ENCODE data around the gene CEP95. TPM values are rescaled to one million over a fixed set of nuclear protein-coding genes. Genes with fewer than 3 reads are reported as not detected.

The CEP95 gene
- polyA plus RNA-seq, 1 donor from 2014 or later, result 220 TPM

DNA sequence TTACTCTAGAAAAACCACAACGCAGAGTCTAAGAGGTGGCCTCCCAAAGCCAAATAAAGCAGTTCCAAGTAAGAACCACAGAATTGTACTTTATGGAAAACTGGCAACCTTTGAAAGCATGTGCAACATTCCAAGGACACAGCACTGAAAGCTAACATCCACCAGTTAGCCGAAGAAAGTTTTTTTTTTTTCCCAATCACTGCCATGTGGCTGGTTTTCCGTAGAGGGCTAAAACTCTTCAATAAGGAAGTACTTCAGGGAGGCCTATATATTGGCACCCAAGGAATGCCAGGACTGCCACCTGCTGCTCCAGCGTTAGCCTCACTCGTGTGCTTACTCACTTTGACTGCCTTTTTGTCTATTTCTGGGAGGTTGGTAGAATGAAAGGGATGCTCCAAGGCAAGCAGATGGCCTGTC, 25.2 kb downstream of the CEP95 start:
- Histone ChIP-seq H3K9me2 (ENCODE audit: insufficient read depth, low read length) (no peaks in the 10 kb centered on the region), H3K4me3 (ENCODE audit: low read length) (no peak overlapping the region), H3K9ac (ENCODE audit: low read length) (no peak overlapping the region), H2AFZ (ENCODE audit: low read depth, low read length) (no peak overlapping the region), H4K20me1 (ENCODE audit: insufficient read depth) (no peaks in the 10 kb centered on the region), H3K27me3 (ENCODE audit: insufficient read depth, low read depth, low read length) (no peaks in the 10 kb centered on the region), H3K4me2 (ENCODE audit: low read length) (no peak overlapping the region), H3K79me2 (replicated peaks; ENCODE audit: insufficient read depth, low read length) (no peaks in the 10 kb centered on the region), H3K27ac (ENCODE audit: low read length) (no peak overlapping the region), H3K36me3 (ENCODE audit: insufficient read depth, low read length) (peaks cover 15% of the 10 kb centered on the region), H3K9me3 (ENCODE audit: low read length) (no peaks in the 10 kb centered on the region), H3F3A (ENCODE audit: insufficient read depth, low read length, poor library complexity, severe bottlenecking) (no peaks in the 10 kb centered on the region)
- TF ChIP-seq TAF1 (IDR thresholded peaks at IDR 0.05; ENCODE audit: low read depth) (no peak), SMC3 (conservative IDR thresholded peaks at IDR 0.05; ENCODE audit: poor library complexity) (no peak), EP300 (conservative IDR thresholded peaks at IDR 0.05; ENCODE audit: poor library complexity, severe bottlenecking) (no peak), REST (IDR thresholded peaks at IDR 0.05; ENCODE audit: borderline replicate concordance) (no peak), MXI1 (conservative IDR thresholded peaks at IDR 0.05; ENCODE audit: poor library complexity, severe bottlenecking) (no peak), POLR2AphosphoS5 (IDR thresholded peaks at IDR 0.05) (no peak), EZH2 (IDR thresholded peaks at IDR 0.05; ENCODE audit: borderline replicate concordance, insufficient read depth, low read length, poor library complexity, severe bottlenecking) (no peak)
- TF ChIP-seq, protein P1, sequence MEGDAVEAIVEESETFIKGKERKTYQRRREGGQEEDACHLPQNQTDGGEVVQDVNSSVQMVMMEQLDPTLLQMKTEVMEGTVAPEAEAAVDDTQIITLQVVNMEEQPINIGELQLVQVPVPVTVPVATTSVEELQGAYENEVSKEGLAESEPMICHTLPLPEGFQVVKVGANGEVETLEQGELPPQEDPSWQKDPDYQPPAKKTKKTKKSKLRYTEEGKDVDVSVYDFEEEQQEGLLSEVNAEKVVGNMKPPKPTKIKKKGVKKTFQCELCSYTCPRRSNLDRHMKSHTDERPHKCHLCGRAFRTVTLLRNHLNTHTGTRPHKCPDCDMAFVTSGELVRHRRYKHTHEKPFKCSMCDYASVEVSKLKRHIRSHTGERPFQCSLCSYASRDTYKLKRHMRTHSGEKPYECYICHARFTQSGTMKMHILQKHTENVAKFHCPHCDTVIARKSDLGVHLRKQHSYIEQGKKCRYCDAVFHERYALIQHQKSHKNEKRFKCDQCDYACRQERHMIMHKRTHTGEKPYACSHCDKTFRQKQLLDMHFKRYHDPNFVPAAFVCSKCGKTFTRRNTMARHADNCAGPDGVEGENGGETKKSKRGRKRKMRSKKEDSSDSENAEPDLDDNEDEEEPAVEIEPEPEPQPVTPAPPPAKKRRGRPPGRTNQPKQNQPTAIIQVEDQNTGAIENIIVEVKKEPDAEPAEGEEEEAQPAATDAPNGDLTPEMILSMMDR (IDR thresholded peaks at IDR 0.05; ENCODE audit: poor library complexity, severe bottlenecking), result no peak

DNA sequence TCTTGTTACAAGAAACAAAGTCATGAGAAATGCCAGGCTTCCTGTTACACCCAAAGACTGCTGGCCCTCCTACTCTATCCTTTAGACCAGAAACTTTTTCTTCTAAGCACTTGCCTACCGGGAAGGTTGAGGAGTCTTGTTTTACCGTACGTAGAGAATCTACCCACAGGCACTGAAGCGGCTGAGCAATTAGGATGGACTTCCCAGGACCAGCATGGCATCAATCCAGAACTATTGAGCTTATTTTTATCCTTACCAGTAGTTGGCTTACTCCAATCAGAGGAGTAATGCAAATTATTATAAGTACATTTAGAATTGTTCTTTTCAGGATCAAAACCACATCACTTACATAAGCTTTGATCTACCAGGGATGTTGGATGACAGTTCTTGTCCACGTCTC, 25.6 kb downstream of the CEP95 start:
- Histone ChIP-seq H3K4me3 (ENCODE audit: low read length) (no peak overlapping the region), H2AFZ (ENCODE audit: low read depth, low read length) (no peak overlapping the region), H3K4me2 (ENCODE audit: low read length) (no peak overlapping the region), H4K20me1 (ENCODE audit: insufficient read depth) (no peaks in the 10 kb centered on the region), H3K79me2 (replicated peaks; ENCODE audit: insufficient read depth, low read length) (no peaks in the 10 kb centered on the region), H3F3A (ENCODE audit: insufficient read depth, low read length, poor library complexity, severe bottlenecking) (no peaks in the 10 kb centered on the region), H3K9me2 (ENCODE audit: insufficient read depth, low read length) (no peaks in the 10 kb centered on the region), H3K36me3 (ENCODE audit: insufficient read depth, low read length) (peaks cover 15% of the 10 kb centered on the region), H3K27ac (ENCODE audit: low read length) (no peak overlapping the region), H3K27me3 (ENCODE audit: insufficient read depth, low read depth, low read length) (no peaks in the 10 kb centered on the region), H3K9ac (ENCODE audit: low read length) (no peak overlapping the region), H3K9me3 (ENCODE audit: low read length) (no peaks in the 10 kb centered on the region)
- no peak for TF ChIP-seq REST (IDR thresholded peaks at IDR 0.05; ENCODE audit: borderline replicate concordance)
- TF ChIP-seq RAD21 (conservative IDR thresholded peaks at IDR 0.05), result no peak
- TF ChIP-seq TAF1 (IDR thresholded peaks at IDR 0.05; ENCODE audit: low read depth), result no peak
- no peak for TF ChIP-seq POLR2AphosphoS5 (IDR thresholded peaks at IDR 0.05)
- TF ChIP-seq EP300 (conservative IDR thresholded peaks at IDR 0.05; ENCODE audit: poor library complexity, severe bottlenecking), result no peak
- TF ChIP-seq EZH2 (IDR thresholded peaks at IDR 0.05; ENCODE audit: borderline replicate concordance, insufficient read depth, low read length, poor library complexity, severe bottlenecking), result no peak
- no peak for TF ChIP-seq SMC3 (conservative IDR thresholded peaks at IDR 0.05; ENCODE audit: poor library complexity)

All from neural cell (in vitro differentiated cells).